GM19324 (cell line): ENCODE measurements around the gene CLPSL1.
A peak's percentile ranks its signal among the peaks of the same experiment; 100 is the strongest.
"Not testable (repeated sequence)": the region's sequence is repeated elsewhere in the genome, so short reads cannot be mapped to it uniquely, and the experiment has no call there.

Source experiments
- ATAC-seq: cut with Tn5 transposase; IDR thresholded peaks from one replicate; pipeline ENCODE4 v1.9.1; 2021; ENCODE audit warnings: mild to moderate bottlenecking, moderate library complexity; ENCODE audit not compliant: unreplicated experiment, low FRiP score

The CLPSL1 gene, protein sequence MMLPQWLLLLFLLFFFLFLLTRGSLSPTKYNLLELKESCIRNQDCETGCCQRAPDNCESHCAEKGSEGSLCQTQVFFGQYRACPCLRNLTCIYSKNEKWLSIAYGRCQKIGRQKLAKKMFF

DNA sequence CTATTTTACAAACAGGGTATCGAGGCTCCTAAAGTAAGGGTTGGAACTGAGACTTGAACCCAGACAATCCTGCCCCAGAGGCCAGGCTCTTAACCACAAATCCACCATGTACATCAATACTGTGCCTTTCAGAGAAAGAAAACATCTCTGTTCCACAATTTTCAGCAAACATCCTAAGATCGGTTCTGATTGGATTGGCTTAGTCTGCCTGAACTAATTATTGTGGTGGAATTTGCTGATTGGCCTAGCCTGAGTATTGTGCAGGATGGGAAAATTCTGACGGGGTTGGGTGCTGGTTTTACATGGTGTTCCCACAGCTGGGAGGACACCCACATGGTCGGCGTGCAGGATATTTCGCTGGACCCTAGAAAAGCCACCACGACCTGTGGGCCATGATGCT lies at the start of gene CLPSL1:
Gene CLPSL1 (plus strand): TSS at position 301 of the 400 bp plus-strand sequence. CDS start 92 bp downstream, at position 393.
- ATAC-seq, result no peak

DNA sequence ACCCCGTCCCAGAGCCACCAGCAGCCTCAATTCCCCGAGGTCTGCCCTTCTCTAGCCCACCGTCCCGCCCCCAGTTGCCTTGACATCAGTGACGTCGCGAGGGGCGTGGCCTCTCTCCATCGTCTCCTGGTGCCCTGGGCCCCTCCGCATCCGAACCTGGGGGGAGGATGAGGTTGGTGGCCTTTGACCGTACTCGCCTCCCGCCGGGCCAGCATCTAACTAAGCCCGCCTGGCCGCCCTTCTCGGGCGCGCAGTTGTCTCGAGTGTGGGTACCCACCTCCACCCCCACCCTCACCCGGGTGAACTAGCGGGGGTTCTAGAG lies 49.4 kb upstream of the CLPSL1 start:
- peak; percentile 51 for ATAC-seq

DNA sequence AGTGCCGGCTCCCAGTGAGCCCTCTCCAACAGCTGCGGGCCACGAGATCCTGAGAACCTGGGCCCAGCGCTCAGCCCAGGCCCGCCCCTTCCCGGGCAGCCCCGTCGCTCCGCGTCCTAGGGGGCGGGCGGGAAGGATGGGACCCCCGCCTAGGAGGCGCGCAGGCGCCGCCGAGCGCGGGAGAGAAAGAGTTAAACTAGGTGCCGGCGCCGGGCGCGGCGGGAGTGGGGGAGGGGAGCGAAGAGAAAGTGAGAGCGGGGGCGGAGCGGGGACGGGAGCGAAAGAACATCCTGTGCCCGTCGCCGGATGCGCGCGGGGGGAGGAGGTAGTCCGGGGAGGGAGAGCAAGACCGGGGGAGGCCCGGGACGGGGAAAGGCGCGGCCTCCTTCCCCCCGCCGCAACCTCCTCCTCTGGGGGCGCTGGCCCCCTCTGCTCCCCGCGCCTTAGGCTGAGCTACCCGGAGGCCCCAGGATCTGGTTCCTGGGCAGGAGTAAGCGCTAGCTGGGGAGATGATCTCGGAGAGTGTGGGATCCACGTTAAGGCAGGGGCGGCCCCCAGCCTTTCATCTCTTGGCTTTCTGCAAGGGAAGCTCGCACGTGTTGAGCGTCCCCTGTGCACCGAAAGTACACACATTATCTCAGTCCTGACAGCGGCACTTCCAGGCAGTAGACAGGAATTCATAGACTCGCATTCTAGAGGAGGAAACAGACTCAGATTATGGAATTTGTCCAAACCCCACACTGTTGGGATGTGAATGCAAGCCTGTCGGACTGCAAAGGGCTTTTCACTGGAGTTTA lies 48.9 kb upstream of the CLPSL1 start:
- peak; percentile 68 for ATAC-seq

DNA sequence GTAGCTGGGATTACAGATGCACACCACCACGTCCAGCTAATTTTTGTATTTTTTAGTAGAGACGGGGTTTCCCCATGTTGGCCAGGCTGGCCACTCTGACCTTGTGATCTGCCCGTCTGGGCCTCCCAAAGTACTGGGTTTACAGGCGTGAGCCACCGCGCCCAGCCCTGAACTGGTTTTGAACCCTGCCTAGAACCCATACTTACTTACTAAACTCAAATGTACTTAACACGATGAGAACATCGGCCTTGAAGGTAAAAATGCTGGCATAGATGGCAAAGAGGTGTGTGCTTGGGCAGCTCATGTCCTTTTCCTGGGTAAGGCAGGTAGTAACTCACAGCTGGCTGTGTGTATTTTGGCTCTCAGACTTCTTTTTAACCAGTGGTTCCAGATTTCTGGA lies 47.2 kb upstream of the CLPSL1 start:
- ATAC-seq, result no peak

DNA sequence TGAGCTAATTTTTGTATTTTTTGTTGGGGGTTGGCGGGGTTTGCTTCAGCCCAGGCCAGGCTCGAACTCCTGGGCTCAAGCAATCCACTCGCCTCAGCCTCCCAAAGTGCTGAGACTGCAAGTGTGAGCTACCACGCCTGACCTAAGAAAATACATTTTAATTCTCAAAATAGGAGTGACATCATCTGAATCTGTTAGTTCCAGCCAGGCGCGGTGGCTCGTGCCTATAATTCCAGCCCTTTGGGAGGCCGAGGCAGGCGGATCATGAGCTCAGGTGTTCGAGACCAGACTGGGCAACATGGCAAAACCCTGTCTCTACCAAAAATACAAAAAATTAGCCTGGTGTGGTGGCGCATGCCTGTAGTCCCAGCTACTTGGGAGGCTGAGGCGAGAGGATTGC lies 46.5 kb upstream of the CLPSL1 start:
- not testable (repeated sequence) for ATAC-seq

DNA sequence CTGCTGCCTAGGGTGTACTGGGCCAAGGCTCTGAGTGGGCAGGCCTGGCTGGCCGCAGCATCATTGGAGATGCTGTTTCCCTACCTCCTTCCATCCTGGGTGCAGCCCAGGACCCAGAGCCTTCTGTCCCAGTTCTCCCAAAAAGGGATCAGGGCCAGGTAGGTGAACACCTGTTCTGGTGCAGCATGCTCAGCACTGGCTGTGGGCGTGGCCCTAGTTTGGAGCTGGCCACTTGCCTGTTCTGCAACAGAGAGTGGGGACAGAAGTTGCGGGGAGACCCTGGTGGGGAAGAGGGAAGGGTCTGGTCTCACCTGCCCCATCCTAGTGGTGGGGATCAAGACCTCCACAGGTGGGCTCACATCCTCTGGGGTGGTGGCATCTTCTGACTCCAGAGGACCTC lies 45.4 kb upstream of the CLPSL1 start:
- ATAC-seq, result no peak

DNA sequence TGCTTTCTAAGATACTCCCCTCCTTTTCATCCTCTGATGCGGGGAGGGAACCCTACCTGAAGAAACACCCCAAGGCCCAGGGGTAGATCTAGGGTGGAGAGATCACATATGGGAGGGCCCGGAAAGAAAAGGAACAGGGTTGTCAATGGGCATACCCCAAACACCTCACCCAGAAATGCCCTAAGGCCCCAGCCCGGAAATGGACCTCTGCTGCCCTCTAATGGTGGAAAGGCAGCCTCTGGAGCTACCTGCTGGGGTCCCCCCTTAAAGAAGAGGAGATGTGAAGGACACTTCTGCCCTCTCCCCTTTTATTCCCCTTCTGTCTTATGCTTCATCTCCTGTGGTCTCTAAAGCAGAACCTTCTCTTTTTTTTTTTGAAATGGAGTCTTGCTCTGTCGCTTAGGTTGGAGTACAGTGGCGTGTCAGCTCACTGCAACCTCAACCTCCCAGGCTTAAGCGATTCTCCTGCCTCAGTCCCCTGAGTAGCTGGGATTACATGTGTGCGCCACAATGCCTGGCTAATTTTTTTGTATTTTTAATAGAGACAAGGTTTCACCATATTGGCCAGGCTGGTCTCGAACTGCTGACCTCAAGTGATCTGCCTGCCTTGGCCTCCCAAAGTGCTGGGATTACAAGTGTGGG lies 44.4 kb upstream of the CLPSL1 start:
- ATAC-seq, result no peak

DNA sequence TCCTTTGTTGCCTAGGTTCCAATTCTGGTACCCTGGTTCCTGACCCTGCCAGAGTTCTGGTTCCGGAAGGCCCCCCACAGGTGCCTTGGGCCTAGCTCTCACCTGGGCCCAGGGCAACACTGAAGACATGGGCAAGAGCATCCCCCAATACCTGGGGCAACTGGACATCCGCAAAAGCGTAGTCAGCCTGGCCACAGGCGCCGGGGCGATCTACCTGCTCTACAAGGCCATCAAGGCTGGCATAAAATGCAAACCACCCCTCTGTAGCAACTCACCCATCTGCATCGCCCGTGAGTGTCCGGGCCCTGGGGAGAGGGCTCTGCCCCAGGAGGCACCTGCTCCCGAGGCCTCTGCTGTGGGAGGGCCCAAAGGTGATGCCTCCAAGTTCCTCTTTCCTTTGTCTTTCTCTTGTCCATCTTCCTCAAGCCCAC lies 43.8 kb upstream of the CLPSL1 start, which contains the start of gene ARMC12:
Gene ARMC12 (plus strand): TSS at position 51 of the 431 bp plus-strand sequence. CDS start 77 bp downstream, at position 128.
- ATAC-seq, result no peak

DNA sequence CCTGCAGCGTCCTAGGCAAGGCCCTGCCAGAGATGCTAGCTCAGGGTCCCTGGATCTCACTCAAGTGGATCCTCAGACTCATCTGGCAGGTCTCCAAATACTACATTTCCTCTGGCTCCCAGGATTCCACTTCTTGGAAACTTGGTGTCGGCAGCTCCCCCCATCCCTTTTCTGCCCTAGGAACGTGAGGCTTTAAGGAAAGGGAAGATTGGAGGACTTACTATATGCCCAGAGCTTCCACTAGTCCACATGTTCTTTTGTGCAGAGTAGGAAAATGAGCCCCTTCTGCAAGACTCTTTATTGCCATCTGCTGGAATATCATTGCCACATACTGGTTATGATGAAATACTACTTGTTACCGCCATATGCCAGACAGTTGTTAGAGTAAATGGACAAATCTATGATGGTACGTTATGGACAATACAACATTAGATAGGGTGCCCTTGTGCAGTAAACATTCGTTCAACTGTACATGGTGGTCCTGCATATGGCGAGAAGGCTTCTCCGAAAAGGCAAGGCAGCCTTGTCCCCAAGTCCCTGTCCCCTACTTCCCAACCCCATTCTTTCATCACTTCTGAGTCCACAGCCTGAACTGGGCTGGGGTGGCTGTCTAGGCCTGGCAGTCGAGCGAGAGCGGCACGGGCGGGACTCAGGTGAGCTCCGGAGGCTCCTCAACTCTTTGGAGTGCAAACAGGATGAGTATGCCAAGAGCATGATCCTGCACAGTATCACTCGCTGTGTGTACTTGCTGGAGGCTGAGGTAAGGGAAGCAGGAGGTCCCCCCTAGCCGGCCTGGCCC lies 43.2 kb upstream of the CLPSL1 start:
- no peak for ATAC-seq

DNA sequence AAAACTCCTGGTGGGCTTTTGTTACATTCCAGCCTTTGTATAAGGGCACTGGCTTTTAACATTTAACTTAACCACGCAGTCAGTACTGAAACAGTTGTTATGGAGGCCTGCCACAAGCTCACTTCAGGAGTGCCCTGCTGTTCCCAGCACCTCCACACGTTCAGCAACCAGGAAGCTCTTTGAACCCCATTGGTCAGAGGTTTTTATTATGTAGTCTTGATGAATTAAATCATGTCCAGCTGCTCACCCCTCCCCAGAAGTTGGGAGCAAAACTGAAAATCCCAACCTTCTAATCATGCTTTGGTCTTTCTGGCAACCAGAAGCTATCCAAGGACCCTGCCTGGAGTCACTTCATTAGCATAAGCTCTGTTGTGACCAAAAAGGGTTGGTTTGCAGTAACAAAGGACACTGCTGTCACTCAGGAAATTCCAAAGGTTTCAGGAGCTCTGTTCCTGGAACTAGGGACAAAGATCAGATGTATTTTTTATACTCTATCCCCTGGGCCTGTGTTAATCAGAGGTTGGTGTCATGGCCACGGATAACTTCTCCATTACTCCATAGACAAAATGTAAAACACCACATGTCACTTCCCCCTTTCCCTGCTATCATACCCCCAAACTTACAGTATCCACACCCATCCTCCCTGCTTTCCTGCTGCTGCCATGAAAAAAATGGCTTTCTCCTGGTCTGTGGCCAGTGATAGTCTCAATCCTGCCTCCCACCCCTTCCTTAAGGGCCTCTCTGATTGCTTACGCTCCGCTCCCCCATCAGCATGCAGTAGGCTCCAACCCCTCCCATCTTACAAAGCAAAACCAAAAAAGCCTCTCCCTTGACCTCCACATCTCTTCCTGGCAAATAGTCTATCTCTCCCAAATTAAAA lies 40.9 kb upstream of the CLPSL1 start:
- no peak for ATAC-seq

DNA sequence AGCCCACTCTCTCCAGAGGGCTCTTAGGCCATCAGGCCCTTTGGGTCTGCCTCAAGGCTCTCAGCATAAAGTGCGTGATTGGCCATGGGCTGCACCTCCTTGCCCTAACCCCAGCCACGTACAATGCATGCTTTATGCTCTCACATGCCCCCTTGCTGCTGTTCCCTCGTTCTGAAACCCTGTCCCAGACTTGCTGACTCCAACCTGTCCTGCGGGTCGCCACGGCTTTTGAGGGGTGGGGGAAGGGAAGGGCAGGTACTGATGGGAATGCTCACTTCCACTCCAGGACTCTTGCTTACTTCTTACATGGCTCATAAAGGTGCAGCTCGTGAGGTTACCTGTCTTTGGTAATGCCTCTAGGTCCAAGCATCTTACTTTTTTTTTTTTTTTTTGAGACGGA lies 38.0 kb upstream of the CLPSL1 start:
- no peak for ATAC-seq

DNA sequence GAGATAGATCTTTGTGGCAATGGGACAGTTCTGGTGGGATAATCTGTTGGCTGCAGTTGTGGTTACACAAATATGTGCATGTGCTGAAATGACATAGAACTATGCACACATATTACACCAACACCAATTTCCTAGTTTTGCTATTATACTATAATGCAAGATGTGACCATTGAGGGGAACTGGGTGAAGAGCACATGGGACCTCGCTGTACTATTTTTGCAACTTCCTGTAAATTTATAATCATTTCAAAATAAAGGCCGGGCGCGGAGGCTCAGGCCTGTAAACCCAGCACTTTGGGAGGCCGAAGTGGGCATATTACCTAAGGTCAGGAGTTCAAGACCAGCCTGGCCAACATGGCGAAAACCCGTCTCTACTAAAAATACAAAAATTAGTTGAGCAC lies 35.3 kb upstream of the CLPSL1 start:
- no peak for ATAC-seq

DNA sequence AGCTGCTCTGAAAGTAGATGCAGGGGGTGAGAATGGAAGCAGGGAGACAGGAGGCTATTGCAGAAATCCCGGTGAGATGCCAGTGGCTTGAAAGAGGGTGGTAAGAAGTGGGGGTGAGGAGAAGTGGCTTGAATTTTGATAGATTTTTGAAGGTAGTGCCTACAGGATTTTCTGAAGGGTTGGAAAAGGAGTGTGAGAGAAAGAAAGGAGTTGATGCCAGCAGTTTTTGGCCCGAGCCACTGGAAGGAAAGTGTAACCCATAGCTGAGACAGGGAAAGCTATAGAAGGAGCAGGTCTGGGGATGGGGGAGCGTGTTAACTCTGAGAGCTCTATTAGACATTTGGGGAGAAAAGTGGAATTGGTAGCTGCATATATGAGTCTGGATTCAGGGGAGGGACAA lies 34.3 kb upstream of the CLPSL1 start:
- ATAC-seq, result no peak

DNA sequence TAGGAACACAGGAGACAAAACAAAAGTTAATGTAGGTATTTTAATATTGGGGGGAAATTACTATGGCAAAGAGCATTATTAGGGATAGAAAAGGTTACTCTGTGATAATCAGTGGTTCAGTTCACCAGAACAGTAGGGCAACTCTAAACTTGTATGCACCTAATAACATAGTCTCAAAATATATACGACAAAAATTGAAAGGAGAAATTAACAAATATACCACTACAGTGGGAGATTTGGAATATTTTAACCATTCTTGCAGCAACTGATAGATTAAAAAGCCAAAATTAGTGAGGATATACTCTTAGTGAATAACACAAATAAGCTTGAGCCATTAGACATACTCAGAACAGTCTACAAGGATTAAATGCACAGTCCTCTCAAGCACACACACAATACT lies 32.9 kb upstream of the CLPSL1 start:
- no peak for ATAC-seq

DNA sequence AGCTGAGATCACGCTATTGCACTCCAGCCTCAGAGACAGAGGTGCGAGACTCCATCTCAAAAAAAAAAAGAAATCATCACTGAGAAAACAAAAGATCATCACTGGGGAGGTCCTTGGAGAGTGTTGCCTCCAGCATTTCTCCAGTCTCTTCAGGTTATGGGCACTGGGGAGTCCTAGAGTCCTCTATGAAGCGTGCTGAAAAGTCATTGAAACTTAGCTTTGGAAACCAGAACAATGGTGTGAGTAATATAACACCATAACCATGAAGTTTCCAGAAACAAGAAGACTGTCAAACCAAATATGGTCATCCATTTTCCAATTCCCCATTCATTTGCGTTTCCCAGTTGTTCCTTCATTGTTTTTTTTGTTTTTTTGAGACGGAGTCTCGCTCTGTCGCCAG lies 30.3 kb upstream of the CLPSL1 start:
- no peak for ATAC-seq

DNA sequence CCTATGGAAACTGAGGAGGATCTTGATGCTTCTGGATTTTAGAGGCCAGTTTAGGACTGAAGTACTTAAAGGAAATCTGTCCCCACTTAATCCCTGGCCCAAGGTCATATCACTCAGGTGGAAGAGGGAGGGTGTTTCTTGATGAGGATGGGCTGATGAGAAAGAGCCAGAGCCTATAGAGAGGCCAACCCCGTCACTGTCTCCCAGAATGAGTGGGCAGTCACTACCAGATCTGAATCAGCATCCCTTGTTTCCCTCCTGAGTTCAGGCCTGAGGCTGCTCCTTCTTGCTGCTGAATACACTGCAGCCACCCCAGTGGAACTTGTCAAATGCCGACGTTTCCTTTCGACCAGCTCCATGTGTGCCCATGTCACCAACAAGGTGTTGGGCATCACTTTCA lies 29.2 kb upstream of the CLPSL1 start:
- no peak for ATAC-seq

DNA sequence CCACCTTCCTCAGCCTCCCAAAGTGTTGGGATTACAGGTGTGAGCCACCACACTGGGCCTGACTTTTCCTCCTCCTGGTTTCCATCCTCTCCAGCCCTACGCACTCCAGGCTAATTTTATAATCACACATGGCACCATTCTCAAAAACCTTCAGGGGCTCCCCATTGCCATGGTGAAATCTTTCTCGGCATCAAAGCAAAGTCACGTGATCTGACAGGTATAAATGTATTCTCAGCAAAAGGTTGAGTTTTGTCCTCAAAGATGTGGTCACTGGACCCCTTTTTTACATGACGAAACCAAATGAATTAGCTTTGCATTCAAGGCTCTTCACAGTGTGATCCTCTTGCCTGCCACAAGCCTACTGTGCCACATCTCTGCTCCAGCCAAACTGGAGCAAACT lies 28.5 kb upstream of the CLPSL1 start:
- no peak for ATAC-seq

DNA sequence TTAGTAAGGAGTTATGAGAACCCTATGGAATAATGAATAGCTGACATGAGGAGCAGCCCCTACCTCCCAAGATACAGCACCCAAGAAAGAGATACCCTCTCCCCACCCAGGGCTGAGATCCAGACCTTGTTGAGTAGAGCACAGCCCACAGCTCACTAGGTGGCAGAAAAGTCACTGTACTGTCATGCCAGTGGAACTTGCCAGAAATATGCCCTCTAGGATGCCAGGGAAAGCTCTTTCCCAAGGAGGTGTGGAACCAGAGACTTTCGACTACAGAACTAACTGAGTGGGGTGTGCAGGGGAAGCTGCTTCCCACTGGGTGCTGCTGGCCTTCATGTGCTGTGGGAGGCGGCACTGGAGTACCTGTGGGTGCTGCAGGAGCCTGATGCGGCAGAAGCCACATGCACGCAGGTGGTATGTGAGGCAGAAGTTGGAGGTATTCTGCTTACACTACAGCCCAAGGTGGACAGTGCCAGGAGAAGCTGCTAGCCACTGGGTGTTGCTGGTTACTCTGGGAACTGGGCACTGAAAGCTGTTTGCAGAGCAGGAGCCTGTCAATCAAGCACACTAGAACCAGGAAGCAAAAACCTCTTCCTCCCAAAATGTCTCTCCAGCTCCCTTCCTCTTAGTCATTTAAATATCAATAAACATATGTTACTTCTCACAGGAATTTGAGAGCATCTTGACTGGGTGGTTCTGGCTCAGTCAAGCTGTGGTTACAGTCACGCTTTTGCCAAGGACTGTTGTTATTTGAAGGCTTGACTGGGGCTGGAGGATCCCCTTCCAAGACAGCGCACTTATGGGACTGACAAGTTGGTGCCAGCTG lies 26.2 kb upstream of the CLPSL1 start:
- ATAC-seq, result no peak

DNA sequence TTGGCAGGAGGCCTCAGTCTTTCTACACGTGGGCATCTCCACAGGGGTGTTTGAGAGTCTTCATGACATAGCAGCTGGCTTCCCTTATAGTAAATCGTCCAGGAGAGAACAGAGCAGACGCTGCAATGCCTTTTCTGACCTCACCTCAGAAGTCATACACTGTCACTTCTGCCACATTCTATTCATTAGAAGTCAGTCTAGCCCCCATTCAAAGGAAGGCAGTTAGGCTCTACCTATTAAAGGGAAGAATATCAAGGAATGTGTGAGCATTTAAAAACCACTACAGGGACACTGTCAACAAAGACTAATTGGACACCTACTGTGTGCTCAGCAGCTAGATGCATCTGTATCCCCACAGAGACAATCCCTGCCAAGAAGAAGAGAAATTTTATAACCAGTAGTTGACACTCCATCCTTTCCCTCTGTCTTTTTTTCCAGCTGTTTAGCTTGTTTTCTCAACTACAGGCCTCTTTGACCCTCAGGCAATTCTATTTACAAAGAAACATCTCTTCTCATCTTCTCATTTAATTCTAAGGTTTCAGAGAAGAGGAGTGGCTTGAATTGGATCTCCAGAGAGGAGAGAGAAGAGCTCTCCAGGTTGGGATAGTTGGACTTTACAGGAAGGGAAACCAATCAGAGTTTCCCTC lies 25.4 kb upstream of the CLPSL1 start:
- no peak for ATAC-seq
